HepG2 (cell line): Measurements from ENCODE around the gene DDRGK1. TPM values are rescaled to one million over a fixed set of nuclear protein-coding genes. Genes with fewer than 3 reads are reported as not detected.

Experiments used
- ATF2 ChIP-seq: sonication (generic); formaldehyde crosslinking; IDR thresholded peaks from 2 replicates; pipeline ENCODE4 v1.4.0; 2020; ENCODE audit warnings: missing genetic modification reagents
- CEBPZ ChIP-seq: IDR thresholded peaks from 2 replicates; pipeline ENCODE4 v1.6.1; 2012; ENCODE audit warnings: low read length, improper control_type of control experiment
- CENPBD1 ChIP-seq: sonication (generic); formaldehyde crosslinking; IDR thresholded peaks from 2 replicates; pipeline ENCODE4 v1.8.0; 2022; ENCODE audit warnings: missing genetic modification reagents, low read depth, mild to moderate bottlenecking, borderline replicate concordance
- FLYWCH1 ChIP-seq: sonication (generic); formaldehyde crosslinking; IDR thresholded peaks from 2 replicates; pipeline ENCODE4 v1.8.1; 2023; ENCODE audit warnings: mild to moderate bottlenecking, missing genetic modification reagents
- IRF9 ChIP-seq: sonication (generic); formaldehyde crosslinking; IDR thresholded peaks from 2 replicates; pipeline ENCODE4 v1.8.0; 2022; ENCODE audit warnings: missing genetic modification reagents, mild to moderate bottlenecking, borderline replicate concordance
- LCORL ChIP-seq, 2 experiments: fragments of 450-650 bp in 1 of 2; sonication (generic) in 1 of 2; formaldehyde crosslinking in 1 of 2; IDR thresholded peaks; 2 replicates each; pipeline versions ENCODE4 v1.5.0 to v1.6.1; 2017 to 2020; ENCODE audit warnings: antibody characterized with exemption in 1 of 2, missing genetic modification reagents in 1 of 2
- NR3C1 ChIP-seq: sonication (generic); formaldehyde crosslinking; IDR thresholded peaks from 2 replicates; pipeline ENCODE4 v1.4.0; 2020; ENCODE audit warnings: missing genetic modification reagents
- POLR2G ChIP-seq: fragments of 200-400 bp; formaldehyde crosslinking; IDR thresholded peaks from 2 replicates; pipeline ENCODE4 v1.6.1; 2018; ENCODE audit warnings: mild to moderate bottlenecking, low read depth, low read length, moderate library complexity
- RXRA ChIP-seq: sonication (generic); formaldehyde crosslinking; IDR thresholded peaks from 2 replicates; pipeline ENCODE4 v1.5.1; 2020; ENCODE audit warnings: missing genetic modification reagents
- SKIL ChIP-seq: sonication (generic); formaldehyde crosslinking; IDR thresholded peaks from 2 replicates; pipeline ENCODE4 v1.8.0; 2022; ENCODE audit warnings: missing genetic modification reagents, mild to moderate bottlenecking, moderate library complexity, borderline replicate concordance
- SMARCE1 ChIP-seq: fragments of 450-650 bp; IDR thresholded peaks from 2 replicates; pipeline ENCODE4 v1.6.1; 2017; ENCODE audit warnings: borderline replicate concordance
- TFDP1 ChIP-seq: IDR thresholded peaks from 2 replicates; pipeline ENCODE4 v1.6.1; 2016; ENCODE audit warnings: missing compliant biosample characterization, missing genetic modification reagents, borderline replicate concordance
- ZNF235 ChIP-seq: sonication (generic); formaldehyde crosslinking; IDR thresholded peaks from 2 replicates; pipeline ENCODE4 v1.8.1; 2023; ENCODE audit warnings: mild to moderate bottlenecking, missing genetic modification reagents, borderline replicate concordance
- ZNF260 ChIP-seq: sonication (generic); formaldehyde crosslinking; IDR thresholded peaks from 2 replicates; pipeline ENCODE4 v1.4.0; 2020; ENCODE audit warnings: missing genetic modification reagents, low read depth, mild to moderate bottlenecking, borderline replicate concordance
- ZNF282 ChIP-seq: fragments of 450-650 bp; IDR thresholded peaks from 2 replicates; pipeline ENCODE4 v1.6.1; 2018; ENCODE audit not compliant: partially characterized antibody
- polyA plus RNA-seq, 8 experiments: library from polyadenylated mRNA; depleted of rRNA in 3 of 8; stranded (reverse) in 7 of 8; unstranded in 1 of 8; fragments of >200 nt; fragmentation: Illumina TruSeq in 4 of 8; extraction: Trizol in 4 of 8; gene quantifications; 2 replicates each; pipeline versions ENCODE4 v1.2.1 to v1.2.3, GENCODE V29; 2011 to 2016; ENCODE audit warnings: low read depth in 4 of 8, missing spikeins in 1 of 8, mixed read lengths in 1 of 8; ENCODE audit not compliant: insufficient read depth in 1 of 8
- total RNA-seq, 5 experiments: library from RNA; depleted of rRNA; stranded (reverse); fragments of >200 nt; fragmentation: Illumina TruSeq; extraction: Trizol; gene quantifications; 2 replicates each; pipeline ENCODE4 v1.2.3, GENCODE V29; 2016; ENCODE audit warnings: low read depth in 1 of 5

Gene DDRGK1
- total and polyA plus RNA-seq, 2 of the 13 experiments (the other 11 are each of a cell fraction or from before 2014, with no cell fraction given): 96.7 to 149 TPM

GRCh38 chr20:3173610-3174441, 30.7 kb downstream of the DDRGK1 start (continued):
- TF ChIP-seq ATF2 (CRISPR knock-in tag) (peak; percentile 84), ZNF282 (no peak), ZNF235 (CRISPR knock-in tag) (no peak; the same call in 1 of the 2 replicates), LCORL (IDR thresholded peaks at IDR 0.05) (no peak), LCORL (CRISPR knock-in tag; IDR thresholded peaks at IDR 0.05) (peak; percentile 95), CEBPZ (no peak), TFDP1 (CRISPR knock-in tag) (peak; percentile 70; the same call in 1 of the 2 replicates), POLR2G (peak; percentile 82), IRF9 (peak; percentile 96), NR3C1 (CRISPR knock-in tag) (no peak), CENPBD1 (no peak), ZNF260 (CRISPR knock-in tag) (no peak), SKIL (CRISPR knock-in tag) (peak; percentile 74; the same call in 1 of the 2 replicates), SMARCE1 (no peak), FLYWCH1 (CRISPR knock-in tag) (0 out of 2 replicates have a peak, but pooled peaks have one; percentile 26), RXRA (CRISPR knock-in tag) (peak; percentile 92)
